ENCODE results near the gene TARS1.

Gene TARS1

GRCh38 chr5:33487236-33487635 lies 46.5 kb downstream of the TARS1 start:
- DNase-seq (ENCODE audit: extremely low read depth, low read depth): no peak
- TF ChIP-seq CTCF (IDR thresholded peaks at IDR 0.05; ENCODE audit: low read depth, low read length): no peak

- no peak for TF ChIP-seq CTCF (IDR thresholded peaks at IDR 0.05; ENCODE audit: low read depth, low read length)
- DNase-seq (ENCODE audit: extremely low read depth, low read depth): no peak
These were observed 48.0 kb downstream of the TARS1 start for GRCh38 chr5:33488558-33489355.

- no peak for TF ChIP-seq CTCF (IDR thresholded peaks at IDR 0.05; ENCODE audit: low read depth, low read length)
- no peak for DNase-seq (ENCODE audit: extremely low read depth, low read depth)
These were observed 48.8 kb downstream of the TARS1 start for GRCh38 chr5:33489481-33490067.

- TF ChIP-seq CTCF (IDR thresholded peaks at IDR 0.05; ENCODE audit: low read depth, low read length): no peak
- DNase-seq (ENCODE audit: extremely low read depth, low read depth): no peak
These were observed 49.4 kb downstream of the TARS1 start for GRCh38 chr5:33490071-33490665.

- no peak for DNase-seq (ENCODE audit: extremely low read depth, low read depth)
- TF ChIP-seq CTCF (IDR thresholded peaks at IDR 0.05; ENCODE audit: low read depth, low read length): no peak
These were observed 51.2 kb downstream of the TARS1 start for GRCh38 chr5:33491941-33492340.

DNA sequence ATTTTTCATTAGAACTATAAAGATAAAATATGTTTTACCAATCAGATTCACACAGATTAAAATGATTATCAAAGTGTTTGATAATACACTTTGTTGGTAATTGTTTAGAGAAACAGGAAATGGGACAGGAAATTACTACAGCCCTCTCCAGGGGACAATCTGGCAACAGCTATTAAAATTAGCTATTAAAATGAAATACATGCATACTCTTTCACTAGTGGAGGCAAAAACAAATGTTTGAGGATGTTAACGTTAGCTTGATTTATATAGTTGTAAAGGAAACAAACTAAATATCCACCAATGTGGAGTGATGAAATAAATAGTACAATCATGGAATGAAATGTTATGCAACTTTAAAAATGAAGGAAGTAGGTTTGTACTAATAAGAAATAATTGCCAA lies 53.7 kb downstream of the TARS1 start:
- DNase-seq (ENCODE audit: extremely low read depth, low read depth): no peak
- TF ChIP-seq CTCF (IDR thresholded peaks at IDR 0.05; ENCODE audit: low read depth, low read length): no peak

- TF ChIP-seq CTCF (IDR thresholded peaks at IDR 0.05; ENCODE audit: low read depth, low read length): no peak
- no peak for DNase-seq (ENCODE audit: extremely low read depth, low read depth)
These were observed 60.5 kb downstream of the TARS1 start for GRCh38 chr5:33501260-33501659.
